ENCODE results near the gene TYSND1.
"Not testable (repeated sequence)": the region's sequence is repeated elsewhere in the genome, so short reads cannot be mapped to it uniquely, and the experiment has no call there.

Gene TYSND1, protein sequence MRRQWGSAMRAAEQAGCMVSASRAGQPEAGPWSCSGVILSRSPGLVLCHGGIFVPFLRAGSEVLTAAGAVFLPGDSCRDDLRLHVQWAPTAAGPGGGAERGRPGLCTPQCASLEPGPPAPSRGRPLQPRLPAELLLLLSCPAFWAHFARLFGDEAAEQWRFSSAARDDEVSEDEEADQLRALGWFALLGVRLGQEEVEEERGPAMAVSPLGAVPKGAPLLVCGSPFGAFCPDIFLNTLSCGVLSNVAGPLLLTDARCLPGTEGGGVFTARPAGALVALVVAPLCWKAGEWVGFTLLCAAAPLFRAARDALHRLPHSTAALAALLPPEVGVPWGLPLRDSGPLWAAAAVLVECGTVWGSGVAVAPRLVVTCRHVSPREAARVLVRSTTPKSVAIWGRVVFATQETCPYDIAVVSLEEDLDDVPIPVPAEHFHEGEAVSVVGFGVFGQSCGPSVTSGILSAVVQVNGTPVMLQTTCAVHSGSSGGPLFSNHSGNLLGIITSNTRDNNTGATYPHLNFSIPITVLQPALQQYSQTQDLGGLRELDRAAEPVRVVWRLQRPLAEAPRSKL

DNA sequence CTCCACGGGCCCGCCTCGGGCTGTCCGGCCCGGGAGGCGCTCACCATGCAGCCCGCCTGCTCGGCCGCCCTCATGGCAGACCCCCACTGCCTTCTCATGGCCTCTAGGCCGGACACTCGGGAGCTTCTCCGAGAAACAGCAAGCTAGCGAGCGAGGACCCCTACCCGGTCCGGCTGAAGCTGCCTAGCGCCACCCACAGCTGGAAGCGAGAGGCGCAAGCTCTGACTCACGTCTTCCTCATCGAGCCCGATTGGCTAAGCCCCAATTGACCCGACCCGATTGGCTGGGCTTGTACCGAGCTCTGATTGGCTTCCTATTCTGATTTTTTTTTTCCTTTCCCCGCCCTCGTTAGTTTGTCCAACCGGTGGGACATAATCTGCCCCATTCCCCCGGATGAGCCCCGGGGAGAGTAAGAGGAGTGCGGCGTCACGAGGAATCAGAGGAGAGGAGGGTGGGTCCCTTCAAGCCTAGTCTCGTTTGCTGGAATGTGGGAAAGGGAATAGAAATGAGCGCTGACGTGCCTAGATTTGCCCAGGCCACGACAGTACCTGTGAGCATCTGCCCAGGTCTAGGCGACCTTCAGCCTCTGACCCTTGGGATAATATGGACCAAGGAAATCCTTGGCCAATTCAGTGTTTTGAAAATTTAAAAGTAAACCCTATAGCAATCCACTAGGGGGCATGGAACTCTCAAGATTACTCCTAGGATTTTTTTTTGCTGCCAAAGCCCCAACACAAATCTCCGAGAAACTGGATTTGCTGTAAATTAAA is at the start of gene TYSND1:
TSS of gene TYSND1 (minus strand) at position 212 of the 770 bp plus-strand sequence. CDS start at position 98, 114 bp downstream.
- DNase-seq = peak; percentile 98

DNA sequence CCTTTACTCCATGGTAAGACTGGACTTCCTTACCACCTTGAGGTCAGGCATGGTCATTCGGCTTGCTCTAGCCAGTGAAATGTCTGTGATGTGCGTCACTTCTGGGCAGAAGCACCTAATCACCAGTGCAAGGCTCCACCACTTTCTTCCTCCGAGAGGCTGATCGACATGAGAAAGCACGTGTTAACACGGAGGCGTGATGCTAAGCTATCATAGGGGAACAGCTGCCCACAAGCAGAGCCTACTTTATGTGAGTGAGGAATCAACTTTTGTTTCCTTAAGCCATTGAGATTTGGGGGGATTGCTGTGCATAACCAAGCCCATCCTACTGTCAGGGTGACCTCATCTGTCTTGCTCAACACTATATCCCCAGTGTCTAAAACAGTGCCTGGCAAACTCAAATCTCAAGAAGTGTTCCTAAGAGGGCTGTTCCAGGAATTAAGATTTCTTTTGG is 46.9 kb upstream of the TYSND1 start:
- DNase-seq = no peak

DNA sequence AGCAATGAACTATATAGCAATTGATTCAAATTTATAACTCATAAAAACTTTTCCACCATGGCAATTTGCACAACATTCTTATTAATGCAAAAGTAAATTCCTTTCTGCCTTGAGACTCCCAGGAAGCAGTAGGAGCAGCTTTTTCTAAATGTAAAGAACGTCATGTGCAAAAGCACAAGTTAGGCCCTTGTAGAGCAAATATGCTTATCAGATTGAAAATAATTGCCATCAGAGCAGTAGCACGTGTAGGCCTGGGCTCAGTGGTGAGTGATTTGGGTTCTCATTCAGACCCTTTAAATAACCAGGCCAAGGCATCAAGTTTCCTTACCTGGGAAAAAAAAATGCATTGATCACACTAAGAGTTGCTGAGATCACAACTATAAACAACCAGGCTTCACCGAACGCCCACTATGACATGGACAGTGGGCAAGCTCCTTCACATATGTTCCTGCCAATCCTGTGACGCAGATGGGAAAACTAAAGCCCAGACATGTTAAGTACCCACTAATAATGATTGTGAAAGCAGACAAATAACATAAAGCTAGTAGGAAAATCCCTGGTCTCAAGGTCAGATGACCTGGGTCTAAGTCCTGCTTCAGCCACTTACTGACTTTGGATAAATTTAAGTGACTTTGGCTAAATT is 45.9 kb upstream of the TYSND1 start:
- no peak for DNase-seq

DNA sequence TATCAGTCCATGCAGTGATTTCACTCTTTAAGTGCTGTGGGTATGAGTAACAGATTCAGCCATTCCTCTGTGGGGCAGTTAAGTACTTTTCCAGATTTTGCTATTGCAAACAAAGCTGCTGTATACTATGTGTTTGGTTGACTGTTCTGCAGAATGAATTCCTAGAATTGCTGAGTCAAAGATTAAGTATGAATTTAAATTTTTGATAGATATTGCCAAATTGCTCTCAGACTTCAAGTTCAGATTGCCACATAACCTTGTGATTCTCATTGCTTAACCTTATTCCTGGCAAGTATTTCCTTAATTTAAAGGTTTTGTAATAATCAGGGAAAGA is 45.4 kb upstream of the TYSND1 start:
- no peak for DNase-seq

DNA sequence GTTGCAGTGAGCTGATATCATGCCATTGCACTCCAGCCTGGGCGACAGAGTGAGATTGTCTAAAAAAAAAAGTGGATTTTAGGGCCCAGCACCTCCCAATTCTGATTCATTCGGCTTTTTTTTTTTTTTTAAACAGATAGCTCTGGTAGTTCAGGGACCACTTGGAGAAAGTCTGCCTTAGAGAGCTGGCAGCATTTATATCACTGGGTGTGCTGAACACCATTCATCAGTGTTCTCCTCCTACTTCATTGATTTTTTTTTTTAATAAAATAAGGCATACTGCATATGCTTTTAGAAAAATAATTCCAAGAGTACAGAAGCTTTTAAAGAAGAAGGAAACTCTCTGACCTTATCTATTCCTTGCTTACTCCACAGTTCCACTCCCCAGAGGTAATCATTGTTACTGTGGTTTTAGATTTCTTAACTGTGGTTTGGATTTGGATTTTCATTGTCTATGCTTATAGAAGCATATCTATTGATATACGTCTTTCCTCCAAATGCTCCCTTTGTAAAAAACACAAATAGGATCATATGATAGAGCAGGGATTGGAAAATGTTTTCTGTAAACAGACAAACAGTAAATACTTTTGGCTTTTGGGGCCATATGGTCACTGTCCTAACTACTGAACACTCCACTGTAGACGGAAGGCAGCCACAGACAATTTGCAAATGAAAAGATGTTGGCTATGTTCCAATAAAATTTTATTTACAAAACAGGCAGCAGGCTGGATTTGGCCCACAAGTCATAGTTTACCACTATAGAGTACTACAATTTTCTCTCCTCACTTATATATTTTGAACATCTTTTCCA is 44.9 kb upstream of the TYSND1 start:
- DNase-seq = no peak

DNA sequence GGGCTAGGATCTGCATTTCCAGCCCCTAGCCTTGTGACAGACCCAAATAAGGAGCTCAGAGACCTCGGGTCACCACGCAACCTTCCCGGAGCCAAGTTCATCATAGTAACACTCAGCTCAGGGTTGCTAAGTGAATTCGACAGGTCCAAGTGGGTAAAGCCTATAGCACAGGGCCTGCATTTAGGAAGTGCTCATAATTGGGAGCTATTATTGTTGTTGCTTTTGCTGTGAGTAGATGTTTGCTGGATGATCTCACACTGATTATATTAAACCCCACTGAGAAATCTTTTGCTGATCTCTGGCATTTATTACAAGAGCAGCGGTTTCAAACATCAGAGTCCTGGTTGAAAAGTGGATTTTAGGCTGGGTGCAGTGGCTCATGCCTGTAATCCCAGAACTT is 44.1 kb upstream of the TYSND1 start:
- DNase-seq = no peak

DNA sequence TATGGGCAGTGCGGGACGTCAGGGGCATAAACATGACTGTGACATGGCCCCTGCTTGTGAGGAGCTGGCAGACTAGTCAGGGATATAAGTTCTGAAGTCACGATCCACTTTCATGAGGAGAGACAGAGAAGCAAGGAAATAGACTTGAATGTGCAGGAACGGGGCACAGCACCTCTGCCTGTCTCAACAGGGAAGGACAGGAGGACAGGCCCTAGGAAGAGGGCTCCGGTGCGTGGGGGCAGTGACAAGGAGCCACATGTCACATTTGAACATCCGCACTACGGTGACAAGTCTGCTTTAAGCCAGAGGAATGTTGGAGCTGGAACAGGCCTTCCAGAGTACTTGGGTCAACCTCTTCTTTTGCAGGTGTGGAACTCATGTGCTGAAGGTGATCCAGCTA is 43.6 kb upstream of the TYSND1 start:
- DNase-seq = no peak

DNA sequence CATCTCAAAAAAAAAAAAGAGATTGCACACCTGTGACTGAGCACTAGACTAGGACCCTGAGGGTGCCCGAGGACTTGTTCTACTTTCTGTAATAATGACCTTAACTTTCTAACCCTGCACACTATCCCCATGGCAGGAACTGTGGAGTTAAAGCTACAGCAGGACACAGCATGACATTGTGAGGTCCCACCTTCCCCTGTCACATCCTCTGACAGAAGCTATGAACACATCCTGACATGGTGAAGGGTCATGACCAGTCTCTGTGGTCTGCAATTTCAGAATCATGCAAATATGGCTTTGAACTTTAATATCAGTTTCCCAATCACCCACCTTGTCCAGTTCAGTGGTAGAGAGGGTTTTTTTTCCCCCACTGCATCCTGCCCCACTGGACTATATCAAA is 42.3 kb upstream of the TYSND1 start:
- no peak for DNase-seq

DNA sequence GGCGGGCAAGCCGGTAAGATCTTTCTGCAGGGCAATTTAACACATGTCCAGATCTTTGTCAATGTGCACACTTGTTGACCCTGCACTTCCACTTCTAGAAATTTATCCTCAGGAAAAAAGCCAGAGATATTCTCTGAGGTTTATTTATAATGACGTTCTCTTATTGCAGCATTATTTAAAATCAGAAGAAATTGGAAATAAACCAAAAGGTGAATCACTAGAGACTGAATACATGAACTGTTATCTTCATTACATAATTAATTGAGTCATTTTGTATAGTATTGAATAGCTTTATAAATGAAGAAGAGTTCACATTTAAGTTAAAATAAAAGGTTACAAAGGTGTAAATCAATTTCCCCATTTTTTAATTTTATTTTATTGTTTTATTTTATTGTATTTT is 40.1 kb upstream of the TYSND1 start:
- no peak for DNase-seq

DNA sequence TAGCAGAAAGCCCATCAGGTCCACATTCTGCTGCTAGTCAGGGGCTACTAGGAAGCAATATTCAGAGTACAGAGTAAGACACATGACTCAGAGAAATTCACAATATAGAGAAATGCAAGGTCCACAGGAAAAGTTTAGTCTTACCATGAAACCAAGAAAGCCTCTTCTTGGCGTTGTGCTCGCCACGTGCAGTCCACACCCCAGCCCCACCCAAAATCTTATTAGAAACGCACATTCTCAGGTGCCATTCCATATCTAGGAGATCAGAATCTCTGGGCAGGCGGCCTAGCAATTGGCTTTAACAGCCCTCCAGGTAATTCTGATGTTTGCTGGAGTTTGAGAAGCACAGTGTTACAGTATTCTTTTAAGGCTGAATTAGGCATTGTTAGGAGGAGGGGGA is 39.6 kb upstream of the TYSND1 start:
- no peak for DNase-seq

DNA sequence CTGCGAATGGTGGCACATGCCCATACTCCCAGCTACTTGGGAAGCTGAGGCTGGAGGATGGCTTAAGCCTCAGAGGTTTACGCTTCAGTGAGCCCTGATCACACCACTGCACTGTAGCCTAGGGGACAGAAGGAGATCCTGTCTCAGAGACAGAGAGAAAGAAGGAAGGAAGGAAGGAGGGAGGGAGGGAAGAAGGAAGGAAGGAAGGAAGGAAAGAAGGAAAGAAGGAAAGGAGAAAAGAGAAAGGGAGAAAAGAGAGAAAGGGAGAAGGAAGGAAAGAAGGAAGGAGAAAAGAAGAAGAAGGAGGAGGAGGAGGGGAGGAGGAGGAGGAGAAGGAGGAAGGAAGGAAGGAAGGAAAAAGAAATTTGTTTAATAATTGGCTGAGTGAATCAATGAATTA is 36.8 kb upstream of the TYSND1 start:
- DNase-seq = no peak

DNA sequence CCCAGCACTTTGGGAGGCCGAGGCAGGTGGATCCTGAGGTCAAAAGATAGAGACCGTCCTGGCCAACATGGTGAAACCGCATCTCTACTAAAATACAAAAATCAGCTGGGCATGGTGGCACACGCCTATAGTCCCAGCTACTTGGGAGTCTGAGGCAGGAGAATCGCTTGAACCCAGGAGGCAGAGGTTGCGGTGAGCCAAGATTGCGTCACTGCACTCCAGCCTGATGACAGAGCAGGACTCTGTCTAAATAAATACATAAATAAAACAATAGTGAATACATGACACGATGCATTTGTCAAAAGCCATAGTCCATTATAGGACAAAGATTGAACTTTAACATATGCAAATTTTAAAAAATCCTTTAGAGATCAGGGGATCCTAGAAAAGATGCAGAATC is 32.7 kb upstream of the TYSND1 start:
- not testable (repeated sequence) for DNase-seq

DNA sequence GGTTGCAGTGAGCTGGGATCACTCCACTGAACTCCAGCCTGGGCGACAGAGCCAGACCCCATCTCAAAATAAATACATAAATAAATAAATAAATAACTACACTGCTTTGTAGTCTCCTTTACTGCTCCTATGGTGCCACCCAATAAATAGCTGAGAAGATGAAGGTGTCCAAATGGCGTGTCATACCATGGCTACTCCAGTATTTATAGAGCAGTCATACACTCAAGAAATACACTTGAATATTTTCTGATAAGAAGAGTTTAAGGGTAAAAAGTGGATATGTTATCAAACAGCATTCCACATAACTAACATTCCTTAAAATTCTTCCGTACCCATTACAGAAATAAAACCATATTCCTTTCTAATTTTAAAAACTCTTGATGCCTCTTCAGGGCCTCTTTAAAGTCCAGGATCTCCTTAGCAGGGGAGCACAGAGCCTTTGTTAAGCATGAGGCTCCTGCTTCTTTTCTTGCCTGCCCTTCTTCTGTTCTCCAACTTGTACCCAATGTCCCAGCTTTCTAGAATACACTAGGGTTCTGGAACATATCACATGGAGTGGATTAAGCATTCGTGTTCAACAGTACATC is 31.7 kb upstream of the TYSND1 start:
- DNase-seq = no peak

DNA sequence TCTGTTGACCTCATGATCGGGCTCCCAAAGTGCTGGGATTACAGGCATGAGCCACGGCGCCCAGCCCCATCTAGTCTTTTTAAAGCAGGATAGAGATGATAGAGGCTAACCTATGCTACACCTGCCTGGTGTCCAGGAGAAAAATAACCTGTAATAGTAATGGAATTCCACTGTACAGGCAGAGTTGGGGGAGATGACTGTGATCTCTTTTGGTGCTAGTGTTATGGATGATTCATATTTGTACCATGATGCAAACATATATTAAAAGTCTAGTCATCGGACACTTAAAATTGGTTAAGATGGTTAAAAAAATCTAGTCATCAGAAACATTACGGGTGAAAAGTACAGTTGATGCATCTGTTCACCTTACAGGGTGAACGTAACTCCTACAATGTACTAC is 29.9 kb upstream of the TYSND1 start:
- no peak for DNase-seq

DNA sequence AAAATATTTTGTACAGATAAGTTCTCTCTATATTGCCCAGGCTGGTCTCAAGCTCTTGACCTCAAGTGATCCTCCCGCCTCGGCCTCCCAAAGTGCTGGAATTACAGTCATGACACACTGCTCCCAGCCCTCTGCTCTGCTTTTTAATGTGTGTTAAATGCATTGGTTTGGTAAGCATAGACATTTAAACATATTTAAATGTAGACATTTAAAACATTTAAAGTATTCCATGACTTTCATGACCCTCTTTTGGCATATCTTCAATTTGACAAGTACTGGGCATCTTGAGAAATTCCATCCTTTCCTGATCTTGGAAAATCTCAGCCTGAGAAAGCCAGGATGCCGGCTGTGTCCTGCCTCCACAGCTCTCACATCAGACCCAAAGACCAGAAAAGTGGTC is 29.0 kb upstream of the TYSND1 start:
- DNase-seq = no peak

DNA sequence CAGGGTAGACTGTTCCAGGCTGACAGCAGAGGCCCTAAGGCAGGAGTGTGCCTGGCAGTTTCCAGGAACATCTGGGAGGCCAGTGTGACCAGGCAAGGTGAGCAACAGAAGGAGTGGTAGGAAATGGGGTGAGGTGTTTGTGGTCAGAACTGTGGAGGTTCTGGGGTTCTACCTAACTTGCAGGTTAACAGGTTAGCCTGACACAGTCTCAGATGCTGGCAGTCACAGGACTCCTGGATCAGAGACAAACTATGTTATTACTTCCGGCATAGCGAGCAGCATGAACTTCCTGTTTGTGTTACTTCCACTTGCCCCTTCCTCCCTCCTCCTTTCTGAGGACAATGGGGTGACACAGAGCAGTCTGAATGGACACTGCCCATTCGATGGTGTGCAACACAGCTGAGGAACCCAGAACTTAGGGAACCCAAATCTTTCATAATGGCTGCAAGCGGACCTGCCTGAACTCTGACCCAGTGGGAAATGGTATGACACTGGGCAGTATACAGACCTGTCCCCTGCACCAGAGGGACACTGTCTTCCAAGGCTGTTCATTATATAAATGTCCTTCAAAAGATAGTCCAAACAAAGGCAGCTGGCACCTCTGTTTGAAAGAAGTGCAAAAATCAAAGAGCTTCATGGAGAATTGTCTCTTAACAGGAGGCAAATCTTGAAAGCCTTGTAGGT is 27.7 kb upstream of the TYSND1 start:
- no peak for DNase-seq

DNA sequence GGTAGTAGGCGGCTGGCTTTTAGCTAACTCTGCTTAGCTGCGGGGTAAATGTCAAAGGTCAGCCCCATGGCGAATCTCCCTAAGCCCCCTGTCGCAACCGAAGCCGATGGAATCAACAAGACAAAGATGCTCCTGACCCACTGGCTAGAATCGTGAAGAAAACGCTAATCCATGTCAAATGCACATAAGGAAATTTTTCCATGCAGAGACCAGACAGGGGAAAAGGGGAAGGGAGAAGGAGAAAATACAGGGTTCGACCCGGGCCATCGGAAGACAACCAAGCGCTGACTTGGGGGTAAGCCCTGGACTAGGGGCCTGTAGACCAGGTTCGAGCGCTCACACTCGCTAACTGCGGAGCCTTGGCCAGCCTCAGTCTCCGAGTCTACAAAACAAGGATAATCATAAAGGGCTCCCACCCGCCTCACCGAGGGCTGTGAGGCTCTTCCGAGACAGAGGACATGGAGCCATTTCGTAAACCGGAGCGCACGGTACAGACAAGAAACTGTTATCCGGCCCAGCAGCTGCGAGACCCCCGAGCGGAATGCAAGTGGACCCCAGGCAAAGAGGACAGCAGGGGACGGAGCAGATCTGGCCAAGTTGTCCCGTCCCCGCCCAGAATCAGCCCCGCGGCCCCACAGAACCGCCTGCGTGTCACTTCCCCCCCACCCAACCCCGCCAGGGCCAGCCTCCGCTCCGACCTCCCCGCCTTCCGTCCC is 23.3 kb upstream of the TYSND1 start:
- DNase-seq = no peak

DNA sequence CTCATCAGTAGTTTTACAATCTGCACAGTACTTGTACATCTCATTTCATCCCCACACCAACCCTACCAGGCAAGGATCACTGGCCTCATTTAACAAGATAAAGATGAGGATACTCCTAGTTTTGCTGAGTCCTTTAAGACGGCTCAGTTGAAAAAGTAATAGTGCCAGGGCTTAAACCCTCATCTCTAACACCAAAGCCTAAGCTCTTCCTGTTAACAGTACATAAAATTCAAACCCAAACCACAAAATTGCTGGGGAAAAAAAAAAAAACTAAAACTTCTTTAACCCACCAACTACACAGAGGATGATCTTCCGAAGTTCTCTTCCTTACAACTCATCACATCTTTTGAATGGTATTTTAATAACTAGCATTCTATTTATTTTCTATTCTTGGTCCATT is 22.5 kb upstream of the TYSND1 start:
- DNase-seq = no peak

DNA sequence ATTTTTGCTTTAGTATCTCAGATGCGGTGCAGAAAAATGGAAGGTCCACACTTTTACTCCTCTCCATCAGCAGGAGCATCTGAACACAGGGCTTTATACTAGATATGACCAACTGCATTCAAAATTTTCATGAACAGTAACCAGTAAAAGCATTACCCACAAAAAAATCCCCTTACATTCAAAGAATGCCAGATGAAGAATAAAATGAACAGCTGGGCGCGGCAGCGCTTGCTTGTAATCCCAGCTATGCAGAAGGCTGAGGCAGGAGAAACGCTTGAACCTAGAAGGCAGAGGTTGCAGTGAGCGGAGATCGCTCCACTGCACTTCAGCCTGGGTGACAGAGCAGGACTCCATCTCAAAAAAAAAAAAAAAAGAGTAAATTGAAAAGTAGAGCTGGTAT is 20.7 kb upstream of the TYSND1 start:
- no peak for DNase-seq

DNA sequence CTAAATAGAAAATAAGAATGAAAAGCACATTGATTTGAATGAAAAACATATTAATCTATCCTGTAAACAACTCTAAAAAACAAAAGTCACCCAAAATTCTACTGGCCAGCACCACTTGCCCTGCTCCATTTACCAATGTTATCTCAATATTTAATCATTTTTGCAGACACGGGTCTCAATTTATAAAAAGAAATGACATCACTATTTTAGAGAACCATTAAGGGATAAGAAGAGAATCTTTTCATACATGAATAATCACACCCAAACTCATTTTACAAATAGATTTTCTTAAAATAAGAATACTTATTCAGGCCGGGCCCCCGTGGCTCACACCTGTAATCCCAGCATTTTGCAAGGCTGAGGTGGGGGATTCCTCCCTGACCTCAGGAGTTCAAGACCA is 19.9 kb upstream of the TYSND1 start:
- no peak for DNase-seq

DNA sequence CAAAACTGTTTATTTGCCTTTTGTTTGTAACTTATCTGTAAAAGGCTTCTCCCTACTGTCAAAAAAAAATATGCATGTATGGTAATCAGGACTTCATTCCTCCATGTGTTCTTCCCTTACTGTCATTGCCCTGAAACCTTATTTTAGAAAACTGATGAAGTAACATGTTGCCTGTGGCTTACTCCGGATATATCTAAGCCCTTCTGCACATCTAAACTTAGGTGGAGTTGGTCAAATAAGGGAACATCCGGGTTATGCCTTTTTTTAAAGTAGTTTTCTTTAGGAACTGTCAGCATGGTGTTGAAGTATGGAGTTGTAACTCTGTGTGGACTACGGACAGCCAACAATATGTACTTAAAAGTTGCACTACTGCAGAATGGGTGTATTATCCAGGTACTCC is 17.7 kb upstream of the TYSND1 start:
- DNase-seq = no peak

Measured in DMS153 (cell line).